Vagina (tissue), 2 donors: ENCODE results near the gene PITX2.

ENCODE experiments used
- POLR2A ChIP-seq, 2 donors: fragments of 450-650 bp; IDR thresholded peaks; one replicate each; pipeline ENCODE4 v1.6.1; 2017; ENCODE audit warnings: antibody characterized with exemption in 2 of 2, mild to moderate bottlenecking in 2 of 2, moderate library complexity in 2 of 2
- POLR2AphosphoS5 ChIP-seq, 2 donors: sonication (generic); formaldehyde crosslinking; IDR thresholded peaks; one replicate each; pipeline ENCODE4 v1.9.0; 2017; ENCODE audit warnings: antibody characterized with exemption in 2 of 2, mild to moderate bottlenecking in 2 of 2, low read depth in 1 of 2; ENCODE audit not compliant: insufficient read depth in 1 of 2
- TF ChIP-seq, protein P1 (sequence below), 3 experiments: fragments of 450-650 bp in 2 of 3; fragments of 200-600 bp in 1 of 3; sonication (generic) in 1 of 3; IDR thresholded peaks; one replicate each; pipeline ENCODE4 v1.5.1; 2017 to 2019; ENCODE audit warnings: antibody characterized with exemption in 3 of 3, mild to moderate bottlenecking in 2 of 3, moderate library complexity in 2 of 3

DNA sequence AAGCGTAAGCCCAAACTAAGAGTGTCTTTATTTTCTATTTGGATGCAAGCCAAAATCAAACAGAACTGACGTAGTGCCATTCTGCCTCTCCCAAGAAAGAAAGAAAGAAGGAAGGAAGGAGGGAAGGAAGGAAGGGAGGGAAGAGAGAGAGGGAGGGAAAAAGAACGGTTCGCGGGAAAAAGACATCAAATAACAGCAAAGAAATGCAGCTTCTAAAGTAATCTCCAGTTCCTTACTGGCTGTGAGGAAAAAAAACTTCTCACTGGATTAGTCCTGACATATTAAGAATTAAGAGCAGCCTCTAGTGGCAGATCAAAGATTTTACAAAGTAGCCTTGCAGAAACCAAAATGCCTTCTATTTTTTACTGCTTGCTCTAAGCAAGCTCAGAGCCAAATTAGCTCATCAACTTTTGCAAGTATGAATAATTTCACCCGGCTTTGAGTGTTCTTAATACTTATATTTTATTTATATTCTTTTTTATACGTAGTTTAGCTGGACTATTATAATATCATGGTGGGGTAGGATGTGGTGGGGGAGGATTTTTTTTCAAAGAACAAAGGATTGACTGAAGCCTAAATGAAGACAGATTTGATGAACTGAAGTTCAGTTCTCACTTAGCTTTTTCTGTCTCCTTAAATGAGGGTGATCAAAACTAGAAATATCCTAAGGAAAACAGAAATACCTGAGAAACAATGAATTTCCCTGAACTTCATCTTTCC is 36.6 kb downstream of the PITX2 start:
- TF ChIP-seq, protein P1, sequence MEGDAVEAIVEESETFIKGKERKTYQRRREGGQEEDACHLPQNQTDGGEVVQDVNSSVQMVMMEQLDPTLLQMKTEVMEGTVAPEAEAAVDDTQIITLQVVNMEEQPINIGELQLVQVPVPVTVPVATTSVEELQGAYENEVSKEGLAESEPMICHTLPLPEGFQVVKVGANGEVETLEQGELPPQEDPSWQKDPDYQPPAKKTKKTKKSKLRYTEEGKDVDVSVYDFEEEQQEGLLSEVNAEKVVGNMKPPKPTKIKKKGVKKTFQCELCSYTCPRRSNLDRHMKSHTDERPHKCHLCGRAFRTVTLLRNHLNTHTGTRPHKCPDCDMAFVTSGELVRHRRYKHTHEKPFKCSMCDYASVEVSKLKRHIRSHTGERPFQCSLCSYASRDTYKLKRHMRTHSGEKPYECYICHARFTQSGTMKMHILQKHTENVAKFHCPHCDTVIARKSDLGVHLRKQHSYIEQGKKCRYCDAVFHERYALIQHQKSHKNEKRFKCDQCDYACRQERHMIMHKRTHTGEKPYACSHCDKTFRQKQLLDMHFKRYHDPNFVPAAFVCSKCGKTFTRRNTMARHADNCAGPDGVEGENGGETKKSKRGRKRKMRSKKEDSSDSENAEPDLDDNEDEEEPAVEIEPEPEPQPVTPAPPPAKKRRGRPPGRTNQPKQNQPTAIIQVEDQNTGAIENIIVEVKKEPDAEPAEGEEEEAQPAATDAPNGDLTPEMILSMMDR (IDR thresholded peaks at IDR 0.05), result no peak
- TF ChIP-seq POLR2AphosphoS5 (IDR thresholded peaks at IDR 0.05; ENCODE audit: insufficient read depth in 1 of 2, low read depth in 1 of 2), result no peak
- TF ChIP-seq POLR2A (IDR thresholded peaks at IDR 0.05), result no peak
